ENCODE results near the gene CIBAR2. TPM values are rescaled to one million over a fixed set of nuclear protein-coding genes. Genes with fewer than 3 reads are reported as not detected.

Gene CIBAR2
- total and polyA plus RNA-seq, 10 of the 15 experiments (the other 5 are each of a cell fraction or from before 2014, with no cell fraction given) = 0.05 to 0.16 (median 0.07) TPM; not detected in 7

- intact Hi-C loops (cut with micrococcal nuclease; ENCODE audit: unreplicated experiment) (no loop called here), in situ Hi-C loops (cut with MboI) (no loop called here)
- WGBS (ENCODE audit: insufficient coverage, insufficient replicate concordance, low lambda C conversion rate, missing lambda C conversion rate) = 62% methylated on average over 10 of the region's 10 CpGs
- no peak for FAIRE-seq
- Histone ChIP-seq H3K9ac (ENCODE audit: control insufficient read depth, insufficient read depth, low read length) (no peak overlapping the region), H3K4me1 (ENCODE audit: control insufficient read depth, insufficient read depth, low read length) (no peaks in the 10 kb centered on the region), H3K9me3 (replicated peaks; ENCODE audit: control insufficient read depth, insufficient read depth, low read length) (no peaks in the 10 kb centered on the region), H2AFZ (ENCODE audit: control insufficient read depth, low read depth, low read length) (no peak overlapping the region), H3K27me3 (replicated peaks in 1 of 2; ENCODE audit: control insufficient read depth in 2 of 2, insufficient read depth in 2 of 2, low read length in 1 of 2) (no peaks in the 10 kb centered on the region), H3K4me2 (ENCODE audit: control insufficient read depth, insufficient read depth) (no peak overlapping the region), H4K20me1 (ENCODE audit: control insufficient read depth, insufficient read depth) (no peaks in the 10 kb centered on the region), H3K27ac (ENCODE audit: control insufficient read depth, insufficient read depth) (no peak overlapping the region), H3K79me2 (ENCODE audit: control insufficient read depth, insufficient read depth, low read length) (no peaks in the 10 kb centered on the region), H3K36me3 (ENCODE audit: control insufficient read depth in 2 of 2, insufficient read depth in 2 of 2, low read length in 1 of 2) (no peaks in the 10 kb centered on the region), H3K4me3 (no peak overlapping the region)
- BruUV-seq (replicated peaks) = no TSS peak
- CTCF ChIA-PET = interaction anchor here (0.8 kb wide), 1 partner anchor 40 kb away, joined by 3 read pairs; no protein-coding TSS in a partner anchor
- RAD21 ChIA-PET (ENCODE audit: unreplicated experiment) = no interaction called here
- SMC1A ChIA-PET (ENCODE audit: uncharacterized antibody, unreplicated experiment) = no interaction called here
- POLR2A ChIA-PET = no interaction called here
- ATAC-seq = no peak
- DNase-seq (ENCODE audit: low read depth, low spot score) = no peak
- TF ChIP-seq ZBTB40 (IDR thresholded peaks at IDR 0.05; ENCODE audit: borderline replicate concordance) (no peak), ATF7 (IDR thresholded peaks at IDR 0.05; ENCODE audit: low read depth) (no peak), NFYA (IDR thresholded peaks at IDR 0.05; ENCODE audit: borderline replicate concordance, low read depth, low read length) (no peak), RAD21 (IDR thresholded peaks at IDR 0.05; ENCODE audit: insufficient read depth, low read depth, low read length) (no peak), SMARCA5 (IDR thresholded peaks at IDR 0.05) (no peak), RFX5 (IDR thresholded peaks at IDR 0.05; ENCODE audit: low read depth, low read length) (no peak), ELK1 (IDR thresholded peaks at IDR 0.05; ENCODE audit: low read depth, low read length) (no peak), NBN (IDR thresholded peaks at IDR 0.05) (no peak), TCF7 (IDR thresholded peaks at IDR 0.05; ENCODE audit: borderline replicate concordance) (no peak), GABPA (IDR thresholded peaks at IDR 0.05; ENCODE audit: low read depth) (no peak), E2F8 (IDR thresholded peaks at IDR 0.05; ENCODE audit: low read depth, partially characterized antibody) (no peak), YY1 (IDR thresholded peaks at IDR 0.05; ENCODE audit: low read depth, low read length) (no peak), BCL3 (IDR thresholded peaks at IDR 0.05; ENCODE audit: borderline replicate concordance, insufficient read depth, low read depth, low read length, poor library complexity, severe bottlenecking) (no peak), MXI1 (IDR thresholded peaks at IDR 0.05; ENCODE audit: low read depth, low read length) (no peak)
These were observed 32.9 kb upstream of the CIBAR2 start for GRCh38 chr16:85145188-85145587.
